GM19328 (cell line): Measurements from ENCODE around the gene SPINT3.

ENCODE experiments used
- ATAC-seq: cut with Tn5 transposase; IDR thresholded peaks from one replicate; pipeline ENCODE4 v1.9.1; 2021; ENCODE audit warnings: mild to moderate bottlenecking, moderate library complexity; ENCODE audit not compliant: unreplicated experiment

Gene SPINT3

GRCh38 chr20:45515147-45515913 is at the start of gene SPINT3:
SPINT3 (minus strand) TSS chr20:45515622; CDS start chr20:45515608, 14 bp downstream.
- no peak for ATAC-seq

- no peak for ATAC-seq
Measured at GRCh38 chr20:45564760-45565276, 49.4 kb upstream of the SPINT3 start.

GRCh38 chr20:45555198-45555597 is 39.8 kb upstream of the SPINT3 start:
- no peak for ATAC-seq

- ATAC-seq: no peak
Measured at GRCh38 chr20:45552456-45552855, 37.0 kb upstream of the SPINT3 start.

- no peak for ATAC-seq
Measured at GRCh38 chr20:45550765-45551164, 35.3 kb upstream of the SPINT3 start.

GRCh38 chr20:45548410-45548809 is 33.0 kb upstream of the SPINT3 start:
- no peak for ATAC-seq

- no peak for ATAC-seq
Measured at GRCh38 chr20:45547206-45547770, 31.9 kb upstream of the SPINT3 start, which contains the start of gene EPPIN. EPPIN (minus strand) TSS chr20:45547401; CDS start chr20:45547357, 44 bp downstream.

GRCh38 chr20:45545754-45546453 is 30.5 kb upstream of the SPINT3 start:
- no peak for ATAC-seq

- ATAC-seq: no peak
Measured at GRCh38 chr20:45545351-45545750, 29.9 kb upstream of the SPINT3 start.

- ATAC-seq: no peak
Measured at GRCh38 chr20:45539382-45539781, 24.0 kb upstream of the SPINT3 start, which contains the start of gene WFDC6. WFDC6 (minus strand) TSS chr20:45539482; CDS start chr20:45539407, 75 bp downstream.

- no peak for ATAC-seq
Measured at GRCh38 chr20:45538209-45538799, 22.9 kb upstream of the SPINT3 start.

- no peak for ATAC-seq
Measured at GRCh38 chr20:45527294-45527693, 11.9 kb upstream of the SPINT3 start.

GRCh38 chr20:45523821-45524220 is 8.4 kb upstream of the SPINT3 start:
- no peak for ATAC-seq

GRCh38 chr20:45518282-45518681 is 2.9 kb upstream of the SPINT3 start:
- ATAC-seq: no peak

GRCh38 chr20:45510242-45510862 is 5.1 kb downstream of the SPINT3 start:
- no peak for ATAC-seq

- ATAC-seq: no peak
Measured at GRCh38 chr20:45509091-45509490, 6.3 kb downstream of the SPINT3 start.

- ATAC-seq: no peak
Measured at GRCh38 chr20:45508068-45508886, 7.1 kb downstream of the SPINT3 start.

GRCh38 chr20:45507011-45507820 is 8.2 kb downstream of the SPINT3 start:
- no peak for ATAC-seq

GRCh38 chr20:45506398-45506797 is 9.0 kb downstream of the SPINT3 start:
- ATAC-seq: no peak
